GM19467 (cell line): ENCODE measurements around the gene ATG9A.

ENCODE experiments used
- ATAC-seq: cut with Tn5 transposase; IDR thresholded peaks from one replicate; pipeline ENCODE4 v1.9.1; 2021; ENCODE audit warnings: mild to moderate bottlenecking, moderate library complexity; ENCODE audit not compliant: unreplicated experiment

Gene ATG9A

DNA sequence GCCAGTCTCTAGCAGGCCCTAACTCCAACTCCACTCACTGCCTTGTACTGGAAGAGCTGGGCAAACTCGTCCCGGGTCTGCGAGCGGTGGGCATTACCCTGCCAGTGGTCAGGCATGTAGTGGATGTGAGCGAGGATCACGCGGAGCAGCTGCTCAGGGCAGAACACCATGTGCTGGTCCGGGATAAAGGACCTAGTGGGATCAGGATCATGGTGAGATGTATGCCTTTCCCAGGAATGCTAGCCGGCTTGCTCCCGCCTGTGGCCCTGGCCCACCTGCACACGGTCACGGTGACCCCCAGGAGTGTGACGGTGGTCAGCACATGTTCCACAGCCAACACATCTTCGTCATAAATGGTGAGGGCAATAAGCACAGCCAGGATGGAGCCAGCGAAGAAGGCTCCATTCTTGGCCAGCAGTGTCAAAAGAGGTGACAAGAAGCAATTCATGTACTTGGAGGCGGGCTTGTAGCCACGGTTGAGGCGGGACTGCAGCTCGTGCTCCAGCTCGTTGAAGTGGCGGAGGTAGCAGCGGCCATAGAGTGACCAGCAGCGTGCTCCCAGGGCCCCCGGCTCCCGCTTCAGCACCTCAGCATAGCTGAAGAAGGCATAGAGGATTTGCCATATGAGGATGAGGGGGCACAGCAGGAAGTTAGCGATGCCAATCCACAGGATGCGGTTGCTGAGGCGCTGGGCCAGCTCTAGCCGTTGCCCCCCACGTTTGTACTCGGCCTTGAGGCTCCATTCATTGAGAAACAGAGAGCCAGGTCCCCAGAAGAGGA, 5.4 kb downstream of the ATG9A start:
- no peak for ATAC-seq

DNA sequence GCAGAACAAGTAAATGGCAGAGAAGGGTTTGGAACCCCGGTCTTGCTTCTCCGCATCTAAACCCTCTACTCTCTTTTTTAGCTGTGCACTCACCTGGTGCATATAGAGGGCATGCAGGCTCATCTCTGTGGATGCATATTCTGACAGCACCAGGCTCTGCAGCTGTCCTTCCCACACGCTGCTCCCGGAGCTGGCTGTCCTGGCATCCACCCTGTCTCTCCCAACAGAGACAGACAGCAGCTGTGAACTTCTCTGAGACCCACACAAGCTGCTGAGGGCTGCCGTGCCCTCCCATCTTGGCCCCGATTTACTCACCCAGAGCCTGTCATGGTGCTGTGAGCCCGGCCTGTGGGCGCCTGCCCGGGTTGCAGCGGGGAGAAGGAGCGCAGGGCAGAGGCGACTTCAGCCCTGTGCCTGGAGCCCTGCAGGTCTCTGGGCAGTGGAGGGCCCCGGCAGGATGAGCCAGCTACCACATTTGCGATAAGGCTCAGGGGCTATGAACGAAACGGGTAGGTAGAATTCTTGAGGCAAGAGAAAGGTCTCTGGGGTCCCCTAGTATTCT, 7.4 kb downstream of the ATG9A start:
- no peak for ATAC-seq

DNA sequence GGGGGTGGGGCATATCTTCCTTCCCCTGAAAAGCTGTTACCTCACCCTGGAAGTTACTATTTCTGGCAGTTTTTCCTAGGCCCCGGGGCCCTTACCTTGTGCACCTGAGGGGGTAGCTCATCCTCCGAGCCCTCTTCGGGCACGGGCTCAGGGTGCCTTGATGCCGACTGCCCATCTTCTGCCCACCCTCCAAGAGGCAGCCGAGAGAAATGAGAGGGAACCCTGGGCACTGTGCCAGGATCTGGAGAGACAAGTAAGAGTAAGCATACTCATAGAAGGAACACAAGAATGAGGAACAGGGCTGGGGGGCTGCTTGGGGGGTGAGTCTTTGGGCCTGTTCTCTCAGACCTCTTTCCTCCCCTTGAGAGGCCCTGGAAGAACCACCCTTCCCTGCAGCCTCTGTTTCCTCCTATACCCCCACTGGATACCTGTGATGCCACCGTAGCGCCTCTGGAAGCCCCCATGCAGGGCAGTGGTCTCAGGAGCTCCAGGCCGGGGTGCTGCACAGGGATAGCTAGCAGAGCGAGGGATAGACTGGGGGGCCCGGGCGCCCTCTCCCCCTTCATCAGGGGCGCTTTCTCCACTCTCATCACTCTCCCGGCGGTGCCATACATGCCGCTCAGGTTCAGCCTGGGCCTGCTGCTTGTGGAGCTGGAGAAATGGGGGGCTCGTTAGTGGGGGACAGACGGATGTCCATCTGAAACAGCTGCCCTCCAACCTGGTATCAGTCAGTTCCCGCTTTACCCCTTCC, 8.6 kb downstream of the ATG9A start:
- no peak for ATAC-seq

DNA sequence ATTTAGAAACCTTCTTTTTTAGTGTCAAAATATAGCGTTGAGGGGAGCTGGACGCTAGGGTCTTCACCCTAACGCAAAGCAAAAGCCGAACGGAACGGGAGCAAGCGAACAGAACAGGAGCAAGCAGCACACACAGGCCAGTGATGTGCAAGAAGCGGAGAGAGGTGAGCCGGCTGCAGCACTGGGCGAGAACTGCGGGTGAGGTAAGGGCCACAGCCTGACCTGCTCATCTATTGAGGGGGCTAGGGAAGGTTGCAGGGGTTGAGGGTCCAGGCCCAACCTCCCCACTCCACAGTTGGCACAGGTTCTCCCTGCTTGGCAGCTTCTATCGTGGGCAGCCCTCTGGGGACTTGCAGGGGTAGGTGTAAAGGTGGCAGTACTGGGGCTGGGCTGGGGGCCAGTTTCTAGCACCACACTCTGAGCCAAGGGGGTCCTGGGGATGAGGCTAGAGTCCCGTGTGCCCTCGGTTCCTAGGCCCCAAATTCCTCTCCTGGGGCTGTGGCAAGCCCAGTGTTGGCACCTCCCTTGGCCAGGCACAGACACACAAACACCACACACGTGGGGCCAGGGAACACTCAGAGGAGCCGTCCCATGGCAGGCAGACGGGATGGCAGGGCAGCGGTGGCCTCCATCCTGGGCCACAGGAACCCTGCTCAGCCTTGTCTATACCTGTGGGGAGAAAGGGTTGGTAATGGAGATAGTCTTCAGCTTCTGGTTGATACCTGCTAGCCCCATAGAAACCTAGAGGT, 9.5 kb downstream of the ATG9A start:
- ATAC-seq: no peak

DNA sequence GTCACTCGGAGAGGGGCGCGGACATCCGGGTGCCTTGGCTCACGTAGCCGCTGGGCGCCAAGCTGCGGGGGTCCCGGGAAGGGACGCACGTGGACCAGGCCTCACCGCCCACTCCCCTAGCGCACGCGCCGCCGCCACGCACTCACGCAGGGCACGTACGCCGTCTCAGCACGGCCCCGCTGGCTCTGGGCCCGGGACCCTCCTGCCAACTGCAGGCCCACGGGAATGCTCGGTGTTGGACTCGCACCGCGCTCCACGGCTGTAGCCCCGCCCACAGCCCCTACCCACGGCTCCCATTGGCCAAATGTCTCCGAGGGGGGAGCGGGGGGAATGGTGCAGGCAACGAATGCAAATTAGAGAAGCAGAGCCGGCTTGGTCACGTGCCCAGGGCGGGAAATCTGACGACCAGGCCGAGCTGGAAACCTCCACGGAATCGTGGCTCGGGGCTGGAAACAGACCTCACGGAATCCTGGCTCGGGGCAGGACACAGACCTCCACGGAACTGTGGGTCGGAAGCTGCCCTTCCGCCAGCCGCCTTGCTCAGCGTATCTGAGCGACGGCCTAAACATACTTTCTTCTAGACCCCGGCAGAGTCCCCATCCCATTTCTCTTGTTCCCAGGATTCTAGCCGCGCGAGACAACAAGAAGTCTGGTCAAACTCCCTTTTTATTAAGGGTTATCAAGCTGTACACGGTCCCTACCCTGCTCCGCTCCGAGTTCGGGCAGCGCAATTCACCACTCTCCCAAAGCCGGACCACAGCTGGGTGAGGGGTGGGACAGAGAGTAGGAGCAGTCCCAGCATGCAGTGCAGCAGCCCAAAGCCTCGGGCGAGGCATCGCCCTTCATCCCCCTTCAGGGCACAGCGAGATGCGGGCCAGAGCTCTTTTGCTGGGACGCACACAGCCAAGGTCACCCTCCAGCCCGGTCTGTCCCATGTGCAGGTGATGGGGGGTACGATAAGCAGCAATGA, 10.4 kb downstream of the ATG9A start, which contains the start of gene ABCB6:
ABCB6 (minus strand) TSS at position 227 of the 970 bp plus-strand sequence. CDS start 285 bp downstream, outside the sequence.
- ATAC-seq: peak; percentile 72

DNA sequence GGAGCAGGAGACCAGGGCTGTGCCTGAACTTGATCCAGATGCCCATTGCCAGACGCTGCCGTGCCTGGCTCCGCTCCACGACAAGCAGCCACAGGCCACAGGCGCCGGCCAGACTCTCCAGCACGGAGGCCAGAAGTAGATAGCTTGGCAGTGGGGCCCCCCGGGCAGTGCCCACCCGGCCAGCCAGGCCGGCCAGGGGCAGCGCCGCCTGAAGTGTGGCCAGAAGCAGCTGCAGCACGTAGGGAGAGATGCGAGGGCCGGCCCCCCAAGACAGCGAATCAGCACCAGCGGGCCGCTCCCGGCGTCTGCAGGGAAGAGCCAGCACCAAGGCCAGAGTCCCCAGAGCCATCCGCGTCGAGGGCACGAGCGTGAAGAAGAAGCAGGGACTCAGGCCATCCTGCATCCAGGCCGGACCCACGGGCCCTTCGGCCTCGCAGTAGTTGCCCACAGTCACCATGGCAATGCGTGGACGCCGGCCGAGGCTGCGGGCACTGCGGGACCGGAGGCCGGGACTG, 11.2 kb downstream of the ATG9A start:
- peak; percentile 8 for ATAC-seq

DNA sequence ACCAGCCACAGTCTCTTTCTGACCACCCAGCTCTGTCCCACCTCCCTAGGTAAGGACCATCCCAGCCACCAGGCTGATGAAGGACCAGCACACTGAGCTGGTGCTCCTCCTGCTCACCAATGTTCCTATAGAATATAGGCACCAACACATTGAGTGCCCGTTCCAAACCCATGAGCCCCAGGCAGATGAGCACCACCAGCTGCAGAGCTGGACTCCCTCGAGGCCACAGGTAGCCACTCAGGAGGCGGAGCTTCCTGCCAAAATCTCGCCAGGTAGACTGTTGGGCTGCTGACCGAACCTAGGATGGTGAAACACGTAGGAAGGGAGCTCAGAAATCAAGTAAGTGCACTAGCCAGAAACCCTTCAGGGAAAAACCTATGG, 12.9 kb downstream of the ATG9A start:
- ATAC-seq: no peak

DNA sequence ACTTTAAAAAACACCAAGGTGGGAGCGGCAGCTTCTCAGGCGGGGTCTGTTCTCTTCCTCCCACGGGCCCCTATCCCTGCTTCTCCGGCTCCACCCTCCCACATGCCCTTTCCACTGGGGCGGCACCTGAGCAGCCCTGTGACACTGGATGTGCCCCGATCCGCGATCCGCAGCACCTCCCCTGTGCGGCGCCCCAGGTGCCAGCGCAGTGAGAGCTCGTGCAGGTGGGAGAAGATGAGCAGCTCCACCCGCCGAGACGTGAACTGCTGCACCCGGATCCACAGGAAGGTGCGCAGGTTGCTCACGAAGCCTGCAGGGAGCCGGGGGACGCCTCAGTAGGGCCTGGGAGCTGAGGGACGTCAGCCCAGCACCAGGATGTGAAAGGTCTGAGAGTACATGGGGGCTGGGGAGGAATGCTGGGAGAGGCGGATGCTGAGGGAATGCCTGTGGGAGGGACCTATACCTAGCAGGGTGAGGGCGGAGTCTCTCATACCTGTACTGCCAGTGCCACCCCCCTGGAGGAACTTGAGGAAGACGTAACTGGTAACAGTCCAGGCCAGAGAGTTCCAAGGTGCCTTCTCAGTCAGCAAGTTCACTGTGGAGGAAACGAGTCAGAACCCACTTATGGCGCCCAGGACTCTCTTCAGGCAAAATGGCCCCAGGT, 13.4 kb downstream of the ATG9A start:
- no peak for ATAC-seq

DNA sequence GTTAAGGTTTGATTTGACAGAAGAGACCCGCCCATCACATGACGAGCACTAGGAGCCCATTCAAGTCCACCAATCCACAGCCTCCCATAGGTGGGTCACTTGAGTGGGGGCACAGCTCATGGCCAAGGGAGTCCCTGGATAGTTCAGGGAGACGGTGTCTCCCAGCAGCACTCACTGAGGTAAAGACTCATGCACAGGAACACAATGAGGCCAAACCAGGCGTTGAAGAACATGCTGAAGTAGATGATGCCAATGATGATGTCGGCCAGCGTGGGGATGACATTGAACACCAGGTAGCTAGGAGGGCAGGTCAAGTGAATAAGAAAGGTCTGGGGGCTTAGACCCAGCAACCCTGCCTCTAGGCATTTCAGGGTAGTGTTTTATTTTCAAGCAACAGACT, 14.7 kb downstream of the ATG9A start:
- no peak for ATAC-seq

DNA sequence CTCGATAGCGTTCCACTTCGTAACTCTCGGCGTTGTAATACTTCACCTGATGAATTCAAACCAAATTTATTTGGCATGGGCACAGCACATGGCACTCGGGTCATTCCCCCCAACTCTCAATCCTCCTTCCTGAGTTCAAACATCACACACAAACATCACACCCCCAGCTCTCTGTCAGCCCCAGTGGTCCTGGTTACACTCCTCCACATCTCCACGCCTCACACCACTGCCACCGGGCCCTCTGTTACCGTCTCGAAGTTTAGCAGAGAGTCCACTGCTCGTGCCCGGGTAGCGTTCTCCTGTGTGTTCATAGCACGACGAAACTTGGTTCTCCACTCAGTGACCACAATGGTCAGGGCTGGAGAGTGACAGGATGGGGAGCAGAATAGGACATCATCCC, 15.3 kb downstream of the ATG9A start:
- no peak for ATAC-seq

DNA sequence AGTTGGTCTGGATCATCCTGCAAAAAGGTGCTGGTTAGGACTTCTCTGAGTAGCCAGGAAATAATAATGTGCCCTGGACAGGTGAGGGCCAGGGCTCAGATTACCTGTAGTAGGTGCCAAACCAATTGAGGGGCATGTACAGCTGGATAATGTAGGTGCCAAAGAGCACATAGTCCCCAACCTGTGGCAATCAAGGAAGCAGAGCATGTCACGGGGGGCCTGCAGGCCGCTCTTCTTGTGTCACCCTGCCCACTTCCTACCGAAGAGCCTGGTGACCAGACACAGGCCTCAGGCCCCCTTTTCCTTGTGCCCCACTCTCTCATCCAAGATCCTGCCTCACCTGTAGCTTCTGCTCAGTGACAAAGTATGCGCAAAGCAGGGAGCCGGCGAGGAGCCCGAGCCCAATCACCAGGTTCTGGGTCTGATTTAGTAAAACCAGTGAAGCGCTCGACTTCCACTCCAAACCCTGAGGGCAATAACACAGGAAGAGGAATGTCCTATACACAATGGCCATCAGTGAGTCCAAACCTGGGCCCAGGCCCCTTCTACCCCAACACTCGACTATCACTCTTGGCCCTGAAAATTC, 15.9 kb downstream of the ATG9A start:
- ATAC-seq: no peak

DNA sequence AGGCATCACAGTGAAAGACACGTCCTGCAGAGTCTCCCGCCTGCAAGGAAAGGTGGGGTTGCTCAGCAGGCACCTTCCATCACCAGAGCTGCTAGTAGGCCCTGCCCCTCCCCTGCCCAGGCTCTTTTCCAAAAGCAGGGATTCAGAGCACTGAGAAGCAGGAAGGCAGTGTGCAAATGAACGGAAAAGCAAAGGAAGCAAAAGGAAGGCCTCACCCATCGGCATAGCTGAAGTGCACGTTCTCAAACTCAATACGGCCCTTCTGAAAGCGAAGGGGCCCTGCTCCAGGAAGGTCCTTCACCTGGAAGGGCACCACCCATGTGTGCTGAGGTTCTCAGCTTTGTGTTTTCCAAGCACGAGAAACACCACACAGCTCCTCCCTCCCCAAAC, 16.4 kb downstream of the ATG9A start:
- no peak for ATAC-seq

DNA sequence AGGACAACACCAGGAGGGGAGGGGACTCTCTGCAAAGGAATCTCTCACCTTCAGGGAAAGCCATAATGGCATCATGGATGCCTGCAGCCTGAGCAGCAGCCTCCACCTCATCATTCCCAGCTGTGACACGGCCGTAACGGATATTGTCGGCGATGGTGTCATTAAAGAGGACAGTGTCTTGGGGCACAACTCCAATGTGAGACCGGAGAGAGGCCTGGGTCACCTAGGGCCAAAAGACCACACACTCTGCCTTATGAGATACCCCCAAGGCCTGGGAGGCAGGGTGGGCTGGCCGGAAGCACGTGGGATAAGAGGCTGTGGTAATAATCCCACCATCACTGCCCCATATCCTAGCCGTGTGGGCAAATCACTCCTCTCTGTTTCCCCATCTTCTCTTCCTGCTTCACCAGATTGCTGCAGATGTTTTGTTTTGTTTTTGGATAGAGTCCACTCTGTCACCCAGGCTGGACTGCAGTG, 18.5 kb downstream of the ATG9A start:
- no peak for ATAC-seq

DNA sequence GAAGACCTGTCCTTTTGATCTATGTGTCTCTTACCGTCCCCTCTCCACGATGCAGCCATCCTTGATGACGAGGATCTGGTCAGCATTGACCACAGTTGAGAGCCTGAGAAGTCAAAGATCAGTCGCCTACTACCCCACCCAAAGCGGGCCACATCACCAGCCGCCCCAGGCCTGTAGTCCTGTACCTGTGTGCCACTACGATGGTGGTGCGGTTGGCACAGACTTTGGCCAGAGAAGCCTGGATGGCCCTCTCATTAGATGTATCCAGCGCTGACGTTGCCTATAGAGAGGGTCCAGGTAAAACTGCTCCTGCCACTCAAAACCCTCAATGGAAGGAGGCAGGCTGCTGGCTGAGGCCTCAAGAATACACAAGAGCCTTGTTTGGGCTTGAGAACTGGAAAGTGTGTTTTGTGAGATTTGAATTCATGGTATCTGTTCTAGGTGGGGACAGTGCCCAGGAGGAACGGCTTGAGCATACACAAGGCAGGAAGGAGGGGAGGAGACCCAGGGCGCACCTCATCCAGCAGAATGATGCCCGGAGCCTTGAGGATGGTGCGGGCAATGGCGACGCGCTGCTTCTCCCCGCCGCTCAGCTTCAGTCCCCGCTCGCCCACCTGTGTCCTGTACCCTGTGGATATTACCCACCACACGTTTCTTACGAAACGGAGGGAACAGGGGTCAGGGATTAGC, 19.1 kb downstream of the ATG9A start:
- ATAC-seq: no peak

DNA sequence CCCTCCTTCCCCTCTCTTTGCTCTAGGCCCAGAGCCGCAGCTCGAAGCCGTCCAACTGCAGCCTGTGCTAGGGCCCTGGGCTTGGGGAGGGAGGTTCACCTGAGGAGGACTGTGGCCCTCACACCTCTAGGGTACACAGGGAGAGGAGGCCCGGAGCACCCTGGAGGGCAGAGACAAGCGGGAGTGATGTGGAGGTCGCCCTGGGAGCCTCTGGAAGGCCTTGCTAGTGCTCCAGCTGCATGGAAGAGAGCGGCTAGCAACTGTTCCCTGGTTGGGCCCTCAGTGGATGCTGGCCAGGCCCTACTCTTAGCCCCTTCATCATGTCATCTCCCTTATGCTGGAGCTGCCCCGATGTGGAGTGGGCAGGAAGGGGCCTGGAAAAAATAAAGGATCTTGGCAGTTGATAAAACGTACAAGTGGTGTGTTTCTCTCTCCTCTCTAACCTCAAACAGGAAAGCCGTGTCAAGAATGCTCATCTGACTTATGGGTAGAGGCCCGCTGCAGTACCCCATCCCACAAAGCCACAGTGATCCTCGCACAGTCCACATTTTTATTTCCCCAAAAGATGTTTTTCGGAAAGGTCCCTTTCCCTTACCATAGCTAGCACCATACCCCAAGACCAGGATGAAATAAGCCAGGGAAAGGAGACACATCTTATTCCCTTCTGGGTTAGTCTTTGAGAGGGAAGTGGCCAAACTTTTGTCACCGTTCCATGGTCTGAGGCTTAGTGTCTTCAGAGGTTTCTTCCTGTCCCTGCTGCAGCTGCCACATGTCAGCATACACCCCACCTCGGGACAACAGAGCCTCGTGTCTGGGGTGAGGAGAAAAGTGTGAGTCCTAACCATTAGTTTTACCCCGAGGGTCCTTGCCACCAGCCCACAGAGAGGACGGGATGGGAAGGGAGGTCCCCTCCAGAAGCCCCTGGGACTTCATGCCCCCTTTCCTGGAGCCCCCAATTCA, 19.9 kb downstream of the ATG9A start:
- ATAC-seq: no peak

DNA sequence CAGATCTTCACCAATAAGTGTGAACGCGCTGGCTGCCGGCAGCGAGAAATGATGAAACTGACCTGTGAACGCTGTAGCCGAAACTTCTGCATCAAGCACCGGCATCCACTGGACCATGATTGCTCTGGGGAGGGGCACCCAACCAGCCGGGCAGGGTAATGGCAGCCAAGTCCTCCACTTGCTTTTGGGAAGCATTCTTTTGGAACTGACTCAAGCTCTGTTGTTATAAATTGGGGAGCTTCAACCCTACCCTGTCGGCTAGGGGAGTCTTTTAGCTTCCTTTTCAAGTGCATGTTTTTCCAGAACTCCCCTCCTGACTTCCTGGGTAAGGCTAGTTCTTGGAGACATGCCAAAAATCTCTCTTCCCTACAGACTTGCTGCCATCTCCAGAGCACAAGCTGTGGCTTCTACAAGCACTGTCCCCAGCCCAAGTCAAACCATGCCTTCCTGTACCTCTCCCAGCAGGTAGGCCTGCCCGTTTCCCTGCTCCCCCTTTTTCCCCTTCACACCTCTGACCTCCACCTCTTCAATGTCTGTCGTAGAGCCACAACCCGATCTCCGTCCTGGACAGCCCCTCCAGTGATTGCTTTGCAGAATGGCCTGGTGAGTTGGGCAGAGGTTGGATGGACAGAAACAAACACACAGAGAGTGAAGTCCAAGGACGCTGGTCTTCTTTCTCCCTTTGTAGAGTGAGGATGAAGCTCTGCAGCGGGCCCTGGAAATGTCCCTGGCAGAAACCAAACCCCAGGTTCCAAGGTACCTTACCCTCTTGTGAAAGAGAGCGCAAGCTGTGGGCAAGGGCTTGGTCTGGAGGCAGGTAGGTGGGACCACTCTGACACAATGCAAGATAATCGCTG, 21.3 kb downstream of the ATG9A start:
- no peak for ATAC-seq
